ENCODE results near the gene MYT1.

DNA sequence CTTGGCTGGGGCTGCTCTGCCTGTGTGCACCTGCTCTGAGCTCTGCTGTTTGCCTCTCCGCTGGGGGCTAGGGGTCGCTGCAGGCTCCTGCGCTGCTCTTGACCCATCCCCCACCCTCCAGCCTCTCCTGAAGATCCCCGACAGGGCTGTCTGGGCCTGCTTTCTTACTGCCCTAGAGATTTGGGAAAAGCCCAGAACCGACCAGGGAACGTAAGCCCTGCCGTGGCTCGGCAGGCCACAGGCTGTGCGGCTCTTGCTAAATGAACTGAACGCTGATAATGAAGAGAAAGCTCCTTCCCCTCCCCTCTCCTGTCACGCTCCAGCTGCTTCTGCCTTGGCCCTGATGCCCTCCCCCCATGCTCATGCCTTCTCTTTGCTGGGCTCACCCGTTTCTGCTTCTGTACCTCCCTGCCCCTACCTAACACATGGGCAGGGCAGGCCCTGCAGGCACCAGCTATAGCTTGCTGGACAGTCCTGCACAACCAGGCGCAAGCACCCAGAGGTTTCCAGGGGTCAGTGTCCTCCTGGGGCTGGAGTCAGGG is 59.3 kb downstream of the MYT1 start:
- TF ChIP-seq EP300 (IDR thresholded peaks at IDR 0.05) = no peak
- TF ChIP-seq, protein P1, sequence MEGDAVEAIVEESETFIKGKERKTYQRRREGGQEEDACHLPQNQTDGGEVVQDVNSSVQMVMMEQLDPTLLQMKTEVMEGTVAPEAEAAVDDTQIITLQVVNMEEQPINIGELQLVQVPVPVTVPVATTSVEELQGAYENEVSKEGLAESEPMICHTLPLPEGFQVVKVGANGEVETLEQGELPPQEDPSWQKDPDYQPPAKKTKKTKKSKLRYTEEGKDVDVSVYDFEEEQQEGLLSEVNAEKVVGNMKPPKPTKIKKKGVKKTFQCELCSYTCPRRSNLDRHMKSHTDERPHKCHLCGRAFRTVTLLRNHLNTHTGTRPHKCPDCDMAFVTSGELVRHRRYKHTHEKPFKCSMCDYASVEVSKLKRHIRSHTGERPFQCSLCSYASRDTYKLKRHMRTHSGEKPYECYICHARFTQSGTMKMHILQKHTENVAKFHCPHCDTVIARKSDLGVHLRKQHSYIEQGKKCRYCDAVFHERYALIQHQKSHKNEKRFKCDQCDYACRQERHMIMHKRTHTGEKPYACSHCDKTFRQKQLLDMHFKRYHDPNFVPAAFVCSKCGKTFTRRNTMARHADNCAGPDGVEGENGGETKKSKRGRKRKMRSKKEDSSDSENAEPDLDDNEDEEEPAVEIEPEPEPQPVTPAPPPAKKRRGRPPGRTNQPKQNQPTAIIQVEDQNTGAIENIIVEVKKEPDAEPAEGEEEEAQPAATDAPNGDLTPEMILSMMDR (IDR thresholded peaks at IDR 0.05) = no peak
